T-helper 2 cell (primary cell): ENCODE results near the gene MPZL3.
"Not testable (repeated sequence)": the region's sequence is repeated elsewhere in the genome, so short reads cannot be mapped to it uniquely, and the experiment has no call there.

Source experiments
- DNase-seq, 5 experiments: peaks; one replicate each; pipeline versions ENCODE4 v3.0.0 to v3.0.0-alpha.2; 2012 to 2022

MPZL3 gene

DNA sequence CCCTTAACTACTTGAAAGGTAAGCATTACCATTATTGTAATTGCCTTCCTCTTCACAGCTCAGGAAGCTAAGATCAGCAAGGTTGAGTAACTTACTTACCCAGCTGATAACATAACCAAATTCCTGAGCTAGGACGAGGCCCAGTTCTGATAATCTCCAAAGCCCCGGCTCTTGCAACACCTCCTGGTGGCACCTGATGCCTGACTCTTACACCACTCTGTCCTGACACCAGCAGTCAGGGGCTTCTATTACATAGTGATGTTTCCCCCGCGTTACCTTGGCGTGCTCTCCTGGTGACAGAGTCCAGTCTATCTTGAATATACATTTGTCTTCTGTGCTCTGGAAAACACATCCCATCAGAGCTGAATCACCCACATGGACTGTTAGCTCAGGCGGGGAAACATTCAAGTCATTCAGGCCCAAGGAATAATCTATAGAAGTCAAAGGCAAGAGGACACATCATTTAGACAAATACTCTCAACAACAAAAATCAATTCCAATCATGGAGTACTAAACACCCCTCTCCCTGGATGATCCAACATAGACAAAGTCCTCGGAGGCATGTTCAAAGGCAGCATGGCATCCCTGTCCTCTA is 39.9 kb downstream of the MPZL3 start:
- no peak for DNase-seq

DNA sequence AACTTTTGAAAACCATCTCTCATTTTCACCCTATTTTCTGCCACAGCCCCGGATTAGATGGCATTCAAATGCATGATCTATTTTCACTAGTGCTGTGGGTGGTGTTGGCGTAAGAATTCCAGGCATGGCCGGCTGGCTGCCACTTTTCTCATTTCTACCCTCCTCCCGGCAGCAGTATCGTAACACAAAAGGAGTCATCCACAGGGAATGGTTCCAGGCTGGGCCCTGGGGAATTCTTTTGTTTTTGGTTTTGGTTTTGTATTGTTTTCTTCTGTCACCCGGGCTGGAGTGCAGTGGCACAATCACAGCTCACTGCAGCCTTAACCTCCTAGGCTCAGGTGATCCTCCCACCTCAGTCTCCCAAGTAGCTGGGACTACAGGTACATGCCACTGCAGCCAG is 41.2 kb downstream of the MPZL3 start:
- no peak for DNase-seq

DNA sequence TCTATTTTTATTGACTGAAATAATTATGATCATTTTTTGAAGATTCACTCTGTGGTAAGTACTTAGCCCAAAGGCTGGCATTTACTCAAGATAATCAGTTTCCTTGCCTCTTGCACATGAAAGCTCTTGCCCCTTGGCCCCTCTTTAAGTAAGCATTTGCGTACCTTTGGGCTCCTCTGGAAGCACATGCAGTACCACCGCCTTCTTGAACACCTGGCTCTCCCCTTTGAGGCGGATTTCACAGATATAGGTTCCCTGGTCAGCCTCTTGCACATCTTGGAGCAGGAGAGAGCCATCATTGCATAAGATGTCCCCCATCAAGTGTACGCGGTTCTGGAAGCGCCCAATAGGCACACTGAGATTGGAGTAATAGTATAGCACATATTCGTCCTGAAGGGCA is 41.8 kb downstream of the MPZL3 start:
- DNase-seq: no peak

DNA sequence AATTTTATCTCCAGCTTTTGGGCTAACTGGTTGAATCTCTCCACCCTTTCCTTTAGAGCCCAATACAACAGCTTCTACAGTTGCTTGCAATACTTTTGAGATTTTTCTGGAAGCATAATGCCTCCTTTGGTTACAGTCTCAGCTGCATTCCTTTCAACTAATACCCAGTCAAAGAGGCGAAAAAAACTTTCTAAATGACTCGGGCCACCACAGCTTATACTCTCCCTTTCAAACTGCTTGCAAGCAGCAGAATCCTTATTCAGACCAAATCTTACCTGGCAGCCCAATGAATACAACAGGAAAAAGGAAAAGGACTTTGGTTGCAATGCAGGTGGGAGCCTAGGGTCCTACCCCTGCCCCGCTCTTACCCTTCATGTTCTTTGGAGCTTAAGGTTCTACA is 43.1 kb downstream of the MPZL3 start:
- no peak for DNase-seq

DNA sequence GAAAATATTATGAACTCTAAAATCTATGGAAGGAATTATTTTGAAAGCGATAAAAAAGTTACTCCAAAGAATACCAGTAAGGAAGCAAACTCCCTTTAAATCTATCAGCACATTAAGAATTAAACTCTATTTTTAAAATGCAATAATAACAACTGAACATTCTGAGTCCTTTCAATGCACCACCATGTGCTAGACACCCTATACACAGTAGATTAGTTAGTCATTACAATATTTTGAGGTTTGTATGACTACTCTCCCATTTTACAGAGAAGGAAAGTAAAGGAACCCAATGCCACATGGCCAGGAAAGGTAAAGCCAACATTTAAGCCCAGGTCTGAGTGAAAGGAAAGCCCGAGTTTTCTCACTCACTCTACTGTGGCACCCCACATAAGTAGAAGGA is 45.1 kb downstream of the MPZL3 start:
- peak in 1 of 5 experiments; percentile 53 for DNase-seq

DNA sequence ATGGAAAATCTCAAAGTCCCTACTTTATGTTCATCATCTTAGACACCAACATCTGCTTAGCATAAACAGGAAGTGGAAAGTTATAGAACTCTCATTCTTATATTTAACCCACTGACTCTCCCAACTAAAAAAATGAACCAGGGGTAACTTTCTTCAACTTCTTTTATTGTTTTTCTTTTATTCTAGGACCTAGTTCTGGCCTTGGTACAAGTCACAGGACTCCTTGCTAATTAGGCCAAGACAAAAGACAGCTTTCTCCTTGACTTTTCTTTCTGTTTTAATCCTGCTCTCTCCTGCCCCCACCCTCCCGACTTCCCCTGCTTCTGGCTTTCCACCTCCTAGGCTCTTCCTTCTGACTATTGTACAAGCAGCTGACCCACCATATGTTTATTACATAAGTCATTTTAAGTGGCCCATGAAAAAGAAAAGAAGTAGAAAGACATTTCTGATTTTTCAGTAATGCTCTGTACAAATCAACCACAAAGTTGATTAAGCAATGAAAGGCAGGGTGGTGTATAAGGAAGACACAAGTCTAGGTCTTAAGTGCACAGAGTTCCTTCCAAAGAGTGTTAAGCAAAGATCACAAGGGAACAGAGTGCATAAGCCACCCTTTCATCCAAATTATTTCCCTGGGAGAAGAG is 45.7 kb downstream of the MPZL3 start:
- no peak for DNase-seq

DNA sequence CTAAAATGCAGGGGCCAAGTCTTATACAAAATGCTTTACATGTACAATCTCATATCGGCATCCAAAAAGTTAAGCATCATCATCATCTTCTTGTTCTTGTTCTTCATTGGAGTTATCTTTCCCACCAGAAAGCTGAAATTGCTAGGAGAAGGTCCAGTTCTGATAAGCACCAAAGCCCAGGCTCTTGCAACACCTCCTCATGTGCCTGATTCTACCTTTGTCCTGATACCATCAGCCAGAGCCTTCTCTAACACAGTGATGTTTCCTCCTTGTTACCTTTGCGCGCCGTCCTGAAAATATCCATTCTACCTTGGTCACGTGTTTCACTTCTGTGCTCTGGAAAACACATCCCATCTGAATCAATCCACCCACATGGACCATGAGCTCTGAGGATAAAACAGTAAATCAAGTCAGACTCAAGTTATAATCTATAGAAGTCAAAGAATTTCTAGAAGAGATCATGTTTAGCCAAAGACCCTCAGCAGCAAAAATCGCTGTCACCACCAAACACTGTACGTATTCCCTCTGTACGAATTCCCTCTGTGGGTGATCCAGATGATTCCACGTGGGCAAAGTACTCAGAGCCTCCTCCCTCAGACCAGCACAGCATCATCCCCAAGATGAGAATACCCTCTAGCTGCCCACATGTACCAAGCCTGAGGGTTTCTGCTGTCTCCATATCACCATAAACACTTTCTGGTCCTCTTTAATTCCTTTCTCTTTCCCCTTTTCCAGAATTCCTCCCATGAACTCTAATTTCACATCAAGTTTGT is 46.4 kb downstream of the MPZL3 start:
- DNase-seq: no peak

DNA sequence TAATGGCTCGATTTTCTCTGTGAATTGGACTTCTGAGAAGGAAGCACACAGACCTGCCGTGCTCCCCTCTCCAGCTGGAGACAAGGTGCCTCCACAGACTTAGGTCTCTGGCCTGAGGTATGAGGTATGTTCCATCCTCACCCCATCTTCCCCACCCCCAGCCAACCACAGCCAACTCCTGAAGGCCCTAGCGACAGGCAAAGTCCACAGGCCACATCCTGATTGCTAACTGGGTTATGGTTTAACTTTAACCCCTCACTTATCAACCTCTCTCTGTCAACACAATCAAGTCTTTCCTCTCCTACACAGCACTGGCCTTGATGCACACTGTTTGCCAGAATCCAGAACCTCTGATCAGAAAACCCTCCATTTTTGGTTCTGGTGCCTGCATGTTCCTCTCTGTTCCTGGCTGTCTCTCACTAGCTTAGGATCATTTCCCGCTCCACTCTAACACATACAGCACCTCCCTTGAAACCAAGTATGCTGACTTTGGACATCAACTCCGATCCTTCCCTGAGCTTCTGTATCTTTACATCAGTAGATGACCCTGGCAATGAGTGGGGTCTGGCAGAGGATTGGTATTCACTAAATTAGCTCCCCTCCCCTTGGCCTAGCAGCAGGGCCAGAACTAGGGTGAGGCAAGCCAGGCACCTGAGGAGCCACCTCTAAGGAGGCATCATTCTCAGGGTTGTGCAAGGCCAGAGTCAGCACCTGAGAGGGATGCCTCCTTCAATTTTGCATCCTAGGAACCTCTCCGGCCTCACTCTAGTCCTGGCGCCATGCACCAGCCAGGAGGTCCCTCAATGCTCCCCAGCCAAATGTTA is 49.4 kb downstream of the MPZL3 start:
- peak in 3 of 5 experiments; percentile 27 to 98 (median 84) for DNase-seq

DNA sequence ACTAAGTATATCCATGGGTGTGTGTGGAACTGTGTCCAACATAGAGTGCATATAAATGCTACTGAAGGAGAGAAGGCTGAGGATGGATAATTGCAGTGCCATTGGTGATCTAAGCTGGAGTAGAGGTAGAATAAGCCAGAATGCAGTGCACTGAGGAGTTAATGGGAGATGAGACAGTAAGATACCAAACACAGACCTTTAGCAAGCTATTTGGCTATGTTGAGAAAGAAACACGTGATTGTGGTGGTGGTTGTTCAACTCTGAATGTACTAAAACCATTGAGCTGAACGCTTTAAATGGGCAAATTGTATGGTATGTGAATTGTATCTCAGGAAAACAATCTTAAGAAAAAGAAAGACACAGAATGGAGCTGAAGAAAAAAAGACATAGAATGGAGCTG is 50.2 kb downstream of the MPZL3 start:
- DNase-seq: peak in 1 of 5 experiments; percentile 87

DNA sequence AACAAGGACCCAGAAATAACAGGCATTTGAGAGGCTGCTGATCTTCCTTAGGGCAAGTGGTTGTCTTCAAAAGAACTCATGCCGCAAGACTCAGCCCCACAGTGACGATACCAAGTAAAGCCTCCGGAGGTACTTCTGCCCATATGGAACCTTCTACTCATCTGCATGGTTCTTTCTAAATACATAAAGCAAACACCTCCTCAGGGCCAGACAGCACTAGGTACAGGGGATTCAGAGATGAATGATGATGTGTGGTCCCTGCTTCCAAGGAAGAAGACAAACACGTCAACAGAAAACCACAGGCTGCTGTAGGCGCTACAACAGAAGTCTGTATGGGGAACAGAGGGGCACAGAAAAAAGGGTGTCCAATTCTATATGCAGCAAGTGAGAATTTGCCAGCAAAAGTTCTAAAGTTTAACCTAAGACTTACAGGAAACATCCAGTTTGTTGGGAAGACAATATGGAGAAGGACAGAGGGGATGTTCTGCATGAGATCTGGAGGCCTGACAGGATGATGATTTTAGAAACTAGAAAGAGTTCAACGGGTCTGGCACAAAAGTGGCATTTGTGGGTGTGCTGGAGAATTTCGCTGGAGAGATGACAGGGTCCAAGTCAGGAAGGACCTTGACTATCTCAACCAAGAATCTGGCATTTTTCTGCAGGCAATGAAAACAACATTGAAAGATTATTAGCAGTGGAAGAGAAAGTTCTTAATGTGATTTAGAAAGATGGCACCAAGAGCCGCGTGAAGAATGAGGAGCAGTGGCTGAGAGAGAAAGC is 51.1 kb downstream of the MPZL3 start:
- DNase-seq: peak in 3 of 5 experiments; percentile 22 to 99 (median 70)

DNA sequence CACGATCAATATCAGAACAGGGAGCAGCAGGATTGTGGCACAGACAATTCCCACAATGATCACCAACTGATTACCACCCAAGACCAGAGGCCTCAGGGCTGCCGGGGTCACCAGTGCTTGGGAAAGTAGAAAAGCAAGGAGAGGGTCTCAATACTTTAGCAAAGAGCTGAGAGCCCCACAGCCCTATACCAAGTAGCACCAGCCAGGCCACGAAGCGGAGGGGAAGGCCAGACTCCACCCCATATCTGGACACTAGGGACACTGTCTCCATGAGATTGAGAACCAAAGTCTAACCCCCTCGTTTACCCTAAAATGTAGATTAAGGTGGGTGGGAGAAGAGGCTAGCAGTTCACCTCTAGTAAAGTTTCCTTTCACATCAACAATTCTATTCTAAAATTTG is 51.7 kb downstream of the MPZL3 start:
- no peak for DNase-seq

DNA sequence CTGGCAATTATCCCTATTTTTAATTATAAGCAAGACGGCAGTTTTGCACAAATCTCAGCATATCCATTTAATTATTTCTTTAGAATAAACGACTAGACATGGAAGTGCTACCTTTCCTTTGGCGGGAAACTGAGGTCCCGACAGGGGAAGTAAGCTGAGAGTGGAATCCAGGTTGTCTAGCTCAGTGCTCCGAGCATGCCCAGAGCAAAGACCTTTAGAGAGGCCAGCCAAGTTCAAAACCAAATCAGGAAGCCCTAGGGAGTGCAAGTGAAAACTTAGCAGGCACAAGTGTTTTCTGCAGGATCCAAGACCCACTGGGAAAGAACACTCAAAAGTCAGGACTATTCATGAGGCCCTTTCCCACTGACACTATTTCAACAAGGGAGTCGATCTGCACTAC is 53.0 kb downstream of the MPZL3 start:
- DNase-seq: no peak

DNA sequence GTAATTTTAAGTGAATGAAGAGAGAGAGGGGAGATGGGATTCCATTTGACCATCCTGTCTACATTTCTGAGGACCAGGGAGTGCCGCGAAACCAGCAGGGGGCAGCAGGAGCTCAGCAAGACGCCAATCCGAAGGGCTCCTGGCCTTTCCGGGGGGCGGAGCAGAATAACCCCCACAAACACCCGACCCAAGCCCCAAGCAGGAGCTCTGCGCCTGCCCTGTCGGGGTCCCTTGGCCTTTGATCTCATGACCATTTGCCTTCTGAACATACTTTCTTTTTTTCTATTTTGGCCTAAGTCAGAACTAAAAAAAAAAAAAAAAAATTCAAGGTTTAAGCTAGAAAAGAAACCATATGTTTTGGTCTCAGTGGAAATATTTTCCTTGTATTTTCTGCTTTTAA is 53.8 kb downstream of the MPZL3 start:
- peak; percentile 68 to 84 (median 77) for DNase-seq

DNA sequence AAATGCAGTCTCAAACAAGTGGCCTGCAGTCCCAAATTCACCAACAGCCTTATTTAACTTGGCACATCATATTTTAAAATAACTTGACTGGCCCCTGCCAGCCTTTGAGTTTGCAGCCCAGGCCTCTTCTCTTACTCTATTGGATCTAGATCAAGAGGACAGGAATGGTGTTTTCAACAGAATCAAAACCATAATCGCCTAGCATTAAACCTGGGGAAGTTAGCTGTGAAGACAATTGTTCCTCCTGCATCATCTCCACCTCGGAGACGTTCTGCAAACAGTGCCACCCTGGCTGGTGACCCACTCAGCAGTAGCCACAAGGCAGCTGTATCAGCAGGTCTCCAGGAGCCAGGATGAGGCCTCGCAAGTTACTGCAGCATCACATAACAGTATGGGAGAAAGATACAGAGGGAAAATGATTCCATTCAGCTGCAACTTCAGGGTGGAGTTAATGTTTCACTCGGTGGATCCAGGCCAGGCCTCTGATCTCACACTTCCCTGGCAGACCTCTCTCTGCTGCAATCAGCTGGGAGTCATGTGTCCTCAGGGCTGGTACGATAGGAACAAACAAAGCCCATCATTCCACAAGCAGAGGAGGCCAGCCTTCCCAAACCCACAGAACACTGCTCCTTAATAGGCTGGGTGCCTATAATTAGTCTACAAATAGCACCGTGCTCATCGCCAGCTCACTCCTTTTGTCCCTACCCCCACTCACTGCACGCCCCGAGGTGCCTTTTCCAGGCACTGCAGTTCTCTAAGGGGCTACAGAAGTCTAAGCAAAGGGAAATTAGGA is 57.1 kb downstream of the MPZL3 start:
- no peak for DNase-seq

DNA sequence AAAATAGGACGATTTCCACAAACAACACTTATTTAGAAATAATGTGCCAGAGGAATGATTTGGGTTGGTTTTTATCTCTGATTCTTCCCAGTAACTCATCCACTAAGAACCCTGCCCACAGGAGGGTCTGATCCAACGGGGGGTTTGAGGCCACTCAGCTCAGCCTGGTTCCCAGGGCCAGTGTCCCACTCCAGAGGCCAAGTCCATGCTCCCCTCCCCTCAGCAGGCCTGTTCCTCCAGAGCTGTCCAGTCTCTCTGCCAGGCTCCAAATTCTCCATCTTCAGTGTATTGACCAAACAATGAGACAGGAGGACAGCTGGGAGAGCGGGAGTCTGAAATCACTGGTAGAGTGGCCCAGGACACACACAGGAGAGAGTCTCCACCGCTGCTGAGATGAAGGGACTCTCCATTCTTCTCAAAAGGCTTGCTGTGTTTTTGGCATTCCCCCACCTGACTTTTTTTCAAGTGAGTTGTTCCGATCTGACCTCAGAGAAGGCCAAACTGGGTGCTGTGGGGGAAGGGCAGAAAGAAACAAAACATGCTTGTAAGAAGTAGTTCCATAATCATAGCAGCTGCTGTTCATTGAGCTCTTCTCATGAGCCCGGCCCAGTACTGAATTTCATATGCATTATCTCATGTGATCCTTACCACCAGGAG is 58.1 kb downstream of the MPZL3 start:
- DNase-seq: no peak

DNA sequence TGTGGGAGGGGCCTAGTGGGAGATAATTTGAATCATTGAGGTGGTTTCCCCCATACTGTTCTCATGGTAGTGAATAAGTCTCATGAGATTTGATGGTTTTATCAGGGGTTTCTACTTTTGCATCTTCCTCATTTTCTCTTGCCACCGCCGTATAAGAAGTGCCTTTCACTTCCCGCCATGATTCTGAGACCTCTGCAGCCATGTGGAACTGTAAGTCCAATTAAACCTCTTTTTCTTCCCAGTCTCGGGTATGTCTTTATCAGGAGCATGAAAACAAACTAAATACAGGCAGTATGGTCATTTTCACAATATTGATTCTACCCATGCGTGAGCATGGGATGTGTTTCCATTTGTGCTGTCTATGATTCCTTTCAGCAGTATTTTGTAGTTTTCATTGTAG is 59.3 kb downstream of the MPZL3 start:
- DNase-seq: not testable (repeated sequence)

DNA sequence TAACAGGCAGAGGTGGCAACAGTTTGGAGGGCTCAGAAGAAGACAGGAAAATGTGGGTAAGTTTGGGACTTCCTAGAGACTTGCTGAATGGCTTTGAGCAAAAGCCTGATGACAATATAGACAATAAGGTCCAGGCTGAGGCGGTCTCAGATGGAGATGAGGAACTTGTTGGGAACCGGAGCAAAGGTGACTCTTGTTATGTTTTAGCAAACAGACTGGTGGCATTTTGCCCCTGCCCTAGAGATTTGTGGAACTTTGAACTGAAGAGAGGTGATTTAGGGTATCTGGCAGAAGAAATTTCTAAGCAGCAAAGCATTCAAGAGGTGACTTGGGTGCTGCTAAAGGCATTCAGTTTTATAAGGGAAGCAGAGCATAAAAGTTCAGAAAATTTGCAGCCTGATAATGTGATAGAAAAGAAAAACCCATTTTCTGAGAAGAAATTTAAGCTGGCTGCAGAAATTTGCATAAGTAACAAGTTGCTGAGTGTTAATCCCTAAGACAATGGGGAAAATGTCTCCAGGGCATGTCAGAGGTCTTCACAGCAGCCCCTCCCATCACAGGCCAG is 61.1 kb downstream of the MPZL3 start:
- DNase-seq: not testable (repeated sequence)

DNA sequence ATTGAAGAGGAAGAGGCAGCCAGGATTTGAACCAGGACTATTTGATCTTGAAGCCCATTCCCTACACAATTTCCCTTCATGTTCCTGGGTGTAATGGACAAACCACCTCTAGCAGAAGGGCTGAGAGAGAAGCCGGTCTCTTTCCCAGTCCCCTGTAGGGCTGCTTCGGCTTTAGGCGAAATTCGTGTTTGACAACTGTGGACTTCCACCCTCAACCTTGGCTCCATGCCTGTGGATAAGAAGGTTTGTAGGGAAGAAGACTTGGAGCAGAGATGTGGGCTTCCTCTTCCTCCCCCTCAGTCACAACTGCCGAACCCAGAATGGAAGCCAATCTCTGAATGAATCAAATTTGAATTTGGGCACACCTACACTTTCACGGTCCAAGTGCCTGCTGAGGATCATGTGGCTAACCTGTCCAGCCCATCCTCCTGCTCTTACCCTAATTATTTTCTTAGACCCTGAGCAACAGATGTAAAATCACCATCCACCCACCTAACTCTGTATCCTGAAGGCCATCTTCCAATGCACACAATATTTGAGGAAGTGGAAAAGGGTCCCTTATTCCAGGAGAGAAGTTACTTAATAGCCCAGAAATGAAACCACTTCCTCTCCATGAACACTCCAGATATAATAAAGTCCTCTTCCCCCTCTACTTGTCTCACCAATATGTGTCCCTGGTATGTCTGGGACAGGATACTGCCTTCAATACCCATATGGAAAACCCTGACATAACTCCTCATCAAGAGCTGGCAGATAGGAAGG is 65.6 kb downstream of the MPZL3 start:
- no peak for DNase-seq

DNA sequence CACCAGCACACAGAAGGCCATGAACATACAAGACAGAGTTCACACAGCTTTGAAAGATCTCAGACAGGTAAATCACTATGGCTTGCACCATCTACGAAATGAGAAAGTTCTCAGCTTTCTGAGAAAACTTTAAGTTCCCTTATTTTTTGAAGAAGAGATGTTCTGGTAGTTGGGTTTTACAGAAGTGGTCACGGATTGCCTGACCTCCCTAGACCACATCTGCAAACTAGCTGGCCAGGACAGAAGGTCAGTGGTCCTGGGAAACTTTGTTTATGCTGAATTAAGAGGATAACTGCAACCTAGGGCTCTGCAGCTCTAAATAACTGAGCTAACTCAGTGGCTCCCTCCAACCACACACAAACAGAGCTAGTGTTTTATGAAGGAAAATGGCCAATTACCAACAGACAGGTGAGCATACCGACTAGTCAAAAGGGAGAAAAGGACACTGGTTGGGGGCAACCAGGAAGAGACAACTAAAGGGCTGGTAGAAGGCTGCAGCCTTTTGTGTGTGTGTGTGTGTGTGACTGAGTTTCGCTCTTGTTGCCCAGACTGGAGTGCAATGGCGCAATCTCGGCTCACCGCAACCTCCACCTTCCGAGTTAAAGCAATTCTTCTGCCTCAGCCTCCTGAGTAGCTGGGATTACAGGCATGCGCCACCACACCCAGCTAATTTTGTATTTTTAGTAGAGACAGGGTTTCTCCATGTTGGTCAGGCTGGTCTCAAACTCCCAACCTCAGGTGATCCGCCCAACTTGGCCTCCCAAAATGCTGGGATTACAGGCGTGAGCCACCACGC is 67.2 kb downstream of the MPZL3 start:
- DNase-seq: no peak
